NCI-H1417 (cell line): ENCODE results near the gene PUS3.

Experiments
- DNase-seq, 3 experiments: peaks; one replicate each; lab custom pipeline; 2025; lab: John Stamatoyannopoulos, UW

PUS3 gene

DNA sequence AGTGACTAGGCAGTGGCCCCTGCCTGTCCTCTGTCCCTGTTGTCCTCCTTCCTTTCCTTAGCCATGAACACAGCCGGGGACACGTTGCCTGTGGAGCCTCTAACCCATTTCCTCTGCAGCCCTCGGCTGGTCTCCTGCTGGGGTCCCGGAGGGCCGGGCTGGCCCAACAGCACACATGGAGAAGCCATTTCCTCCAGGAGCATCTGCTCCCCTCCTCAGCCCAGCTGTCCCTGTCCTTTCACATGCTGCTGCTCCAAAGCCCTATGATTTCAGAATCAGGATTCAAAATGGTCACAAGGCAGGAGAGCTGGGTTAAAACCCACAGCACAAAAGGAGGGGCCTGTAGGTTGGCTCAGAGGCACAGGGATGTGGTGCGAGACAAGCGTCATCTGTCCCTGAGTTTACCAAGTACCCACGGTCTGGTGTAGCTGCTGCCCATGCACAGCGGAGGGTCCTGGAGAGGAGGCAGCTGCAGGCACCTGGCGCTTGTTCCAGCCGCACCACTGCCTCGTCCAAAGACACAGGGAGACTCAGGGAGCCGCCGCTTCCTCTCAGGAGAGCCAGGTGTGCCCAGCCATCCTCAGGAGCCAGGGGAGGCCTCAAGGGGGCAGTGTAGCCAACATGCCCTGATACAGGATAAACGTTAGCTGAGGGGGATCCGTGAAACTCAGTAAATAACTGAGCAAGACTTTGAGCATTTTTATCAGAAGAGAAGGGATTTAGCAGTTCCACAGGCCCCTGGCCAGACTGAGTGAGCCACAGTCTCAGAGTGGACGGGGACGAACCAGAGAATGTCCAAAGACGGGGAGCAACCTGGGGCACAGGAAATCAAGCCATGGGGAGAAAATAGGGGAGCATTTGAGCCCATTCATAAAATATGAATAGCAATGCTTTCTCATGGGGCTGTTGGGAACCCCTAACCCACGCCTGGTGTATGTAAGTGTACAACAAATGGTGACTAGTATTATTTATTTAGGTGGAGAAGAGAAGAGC lies 38.9 kb upstream of the PUS3 start:
- DNase-seq = peak; percentile 83 to 95 (median 86)

DNA sequence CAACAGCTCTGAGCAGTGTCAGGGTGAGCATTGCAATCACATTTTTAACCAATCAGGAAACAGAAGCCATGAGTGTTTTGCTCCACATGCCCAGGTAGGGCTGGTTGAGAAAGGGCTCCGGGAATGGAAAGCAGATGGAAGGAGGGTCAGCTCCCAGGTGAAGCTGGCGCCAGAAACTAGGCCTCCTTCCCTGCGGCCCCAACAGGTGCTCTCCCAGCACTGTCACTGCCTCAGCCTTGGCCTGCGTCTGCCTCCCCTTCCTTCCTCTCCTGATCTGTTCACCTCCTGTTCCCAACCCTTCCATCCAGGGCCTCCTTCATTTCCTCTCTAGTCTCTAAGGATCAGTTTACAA lies 38.2 kb upstream of the PUS3 start:
- DNase-seq = no peak

DNA sequence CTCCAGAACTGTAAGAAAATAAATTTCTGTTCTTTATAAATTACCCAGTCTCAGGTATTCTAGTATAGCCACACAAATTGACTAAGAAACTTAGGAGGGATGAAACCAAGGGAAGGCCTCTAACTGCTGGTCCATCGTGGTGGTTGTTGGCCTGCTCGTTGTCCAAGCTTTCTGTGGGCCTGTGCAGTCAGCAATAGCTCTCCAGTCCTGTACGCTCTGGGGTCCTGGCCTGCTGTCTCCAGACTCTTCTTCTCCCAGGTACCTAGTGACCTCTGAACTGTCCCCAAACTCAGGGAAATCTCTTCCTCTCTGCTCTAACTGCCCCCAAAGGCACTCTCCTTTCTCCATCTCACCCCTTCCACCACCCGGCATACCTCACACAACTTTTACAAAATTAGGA lies 37.1 kb upstream of the PUS3 start:
- DNase-seq = no peak

DNA sequence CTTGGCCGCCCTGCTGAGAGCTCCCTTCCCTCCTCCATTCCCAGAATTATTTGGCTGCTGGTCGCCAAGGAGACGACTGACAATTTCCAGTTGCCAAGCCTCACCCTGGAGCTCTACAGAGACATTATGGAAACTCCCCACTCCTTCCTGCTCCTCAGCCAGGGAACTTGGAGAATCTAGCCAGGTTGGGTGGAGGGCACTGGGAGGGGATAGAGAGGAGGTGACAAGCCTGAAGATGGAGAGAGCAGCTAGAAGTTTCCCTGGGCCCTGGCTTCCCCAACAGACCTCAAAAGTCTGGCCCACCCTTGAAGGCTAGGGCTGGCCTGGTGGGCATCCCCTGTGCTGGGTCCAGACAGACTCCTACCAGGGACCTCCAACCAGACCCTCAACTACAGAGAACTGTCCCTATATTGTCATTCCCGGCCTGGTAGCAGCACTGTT lies 36.1 kb upstream of the PUS3 start:
- DNase-seq = peak in 2 of 3 experiments; percentile 7 to 54

DNA sequence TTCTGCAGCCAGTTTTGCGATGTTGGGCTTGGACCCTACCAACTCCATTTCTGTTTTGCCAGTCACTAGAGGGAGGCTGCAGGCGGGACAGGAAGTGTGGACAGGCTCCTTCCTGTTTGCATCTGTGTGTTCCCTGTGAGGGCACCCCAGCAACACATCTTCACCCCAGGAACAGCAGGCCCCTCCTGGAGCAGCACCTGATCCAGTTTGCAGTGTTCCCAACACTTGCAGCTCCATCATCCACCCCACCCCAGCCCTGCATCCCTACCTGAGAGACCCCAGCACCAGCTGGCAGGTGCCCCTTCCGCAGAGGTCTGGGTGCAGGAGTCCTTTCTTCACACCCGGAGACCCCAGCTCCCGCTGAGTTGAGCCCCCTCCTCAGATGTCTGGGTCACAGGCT lies 35.4 kb upstream of the PUS3 start:
- DNase-seq = no peak

DNA sequence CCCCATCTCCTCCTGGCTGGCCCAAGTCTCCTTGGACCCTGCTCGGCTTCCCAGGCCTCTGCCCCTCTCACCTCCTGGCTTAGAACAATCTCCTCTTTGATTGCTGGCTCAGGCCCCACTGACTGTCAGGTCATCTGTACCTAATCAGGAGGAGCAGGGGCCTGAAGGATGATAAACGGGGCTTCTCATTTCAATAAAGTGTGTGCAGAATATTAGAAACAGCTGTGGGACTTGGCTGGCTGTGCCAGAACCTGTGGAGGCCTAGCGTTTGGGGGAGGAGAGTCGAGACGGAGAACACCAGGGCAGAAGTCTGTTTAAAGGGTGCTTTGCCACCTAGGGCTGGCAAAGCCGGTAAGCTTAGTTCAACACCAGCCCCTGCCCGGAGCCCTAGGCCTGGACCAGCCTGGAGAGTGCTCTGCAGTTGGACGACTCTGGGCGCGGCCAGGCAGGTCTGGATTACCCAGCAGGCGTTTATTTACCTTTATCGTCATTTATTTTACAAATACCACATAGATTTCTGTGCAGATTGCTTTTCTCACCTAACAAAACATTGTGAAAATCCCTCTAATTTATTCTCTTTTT lies 32.7 kb upstream of the PUS3 start:
- no peak for DNase-seq

DNA sequence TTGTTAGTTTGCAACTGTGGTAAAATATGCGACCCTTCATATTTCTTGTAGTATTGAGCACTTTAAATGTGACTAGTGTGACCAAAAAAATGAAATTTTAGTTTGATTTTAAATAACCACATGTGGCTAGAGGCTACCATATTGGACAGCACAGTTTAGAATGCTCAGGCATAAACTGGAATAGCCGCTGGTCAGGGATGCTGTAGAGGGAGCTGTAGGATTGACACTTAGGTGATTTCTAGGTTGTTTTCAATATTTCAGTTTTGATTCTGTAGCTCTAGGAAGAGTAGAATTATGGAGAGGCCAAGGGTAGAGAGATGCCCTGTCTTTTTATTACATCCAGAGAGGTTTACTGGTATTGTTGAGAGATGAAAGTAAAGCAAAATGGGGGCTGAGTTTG lies 32.0 kb upstream of the PUS3 start:
- no peak for DNase-seq

DNA sequence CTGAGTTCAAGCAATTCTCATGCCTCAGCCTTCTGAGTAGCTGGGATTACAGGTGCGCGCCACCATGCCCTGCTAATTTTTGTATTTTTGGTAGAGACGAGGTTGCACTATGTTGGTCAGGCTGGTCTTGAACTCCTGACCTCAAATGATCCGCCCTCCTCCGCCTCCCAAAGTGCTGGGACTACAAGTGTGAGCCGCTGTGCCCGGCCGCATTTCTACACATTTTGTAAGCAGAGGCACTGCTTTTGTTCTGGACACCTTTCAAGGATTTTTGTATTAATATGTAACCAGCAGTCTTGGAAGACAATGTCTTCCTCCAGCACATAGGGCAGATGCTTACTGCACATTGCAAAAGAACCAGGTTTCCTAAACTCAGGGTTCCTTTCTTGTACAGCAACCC lies 31.5 kb upstream of the PUS3 start:
- no peak for DNase-seq

DNA sequence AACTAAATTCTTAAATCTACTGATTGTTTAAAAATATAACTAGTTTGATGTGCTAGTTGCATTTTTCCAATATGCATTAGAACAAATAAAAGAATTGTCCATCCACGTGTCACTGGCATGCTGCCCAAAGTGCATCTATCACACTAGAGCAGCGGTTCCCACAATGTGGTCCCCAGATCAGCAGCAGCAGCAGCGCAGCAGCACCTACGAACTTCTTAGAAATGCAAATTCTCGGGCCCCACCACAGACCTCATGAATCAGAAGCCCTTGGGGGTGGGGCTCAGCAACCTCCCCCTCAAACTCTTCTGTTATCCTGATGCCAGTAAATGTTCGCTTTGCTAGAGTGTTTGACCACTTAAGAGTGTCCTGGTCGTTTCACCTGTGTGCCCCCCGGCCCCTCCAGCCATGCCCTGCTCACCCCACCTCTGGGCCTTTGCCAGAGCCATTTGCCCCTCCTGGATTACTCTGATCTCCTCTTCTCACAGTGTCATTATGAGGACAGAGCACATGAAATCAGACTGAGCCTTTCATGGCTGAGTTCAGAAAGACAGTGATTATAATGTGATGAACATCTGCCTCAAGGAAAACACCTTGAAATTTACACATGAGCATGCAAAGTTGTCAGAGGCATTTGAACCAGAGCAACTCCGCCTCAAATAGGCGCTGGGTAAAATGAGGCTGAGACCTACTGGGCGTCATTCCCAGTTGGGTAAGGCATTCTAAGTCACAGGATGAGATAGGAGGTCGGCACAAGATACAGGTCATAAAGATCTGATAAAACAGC lies 30.2 kb upstream of the PUS3 start:
- no peak for DNase-seq

DNA sequence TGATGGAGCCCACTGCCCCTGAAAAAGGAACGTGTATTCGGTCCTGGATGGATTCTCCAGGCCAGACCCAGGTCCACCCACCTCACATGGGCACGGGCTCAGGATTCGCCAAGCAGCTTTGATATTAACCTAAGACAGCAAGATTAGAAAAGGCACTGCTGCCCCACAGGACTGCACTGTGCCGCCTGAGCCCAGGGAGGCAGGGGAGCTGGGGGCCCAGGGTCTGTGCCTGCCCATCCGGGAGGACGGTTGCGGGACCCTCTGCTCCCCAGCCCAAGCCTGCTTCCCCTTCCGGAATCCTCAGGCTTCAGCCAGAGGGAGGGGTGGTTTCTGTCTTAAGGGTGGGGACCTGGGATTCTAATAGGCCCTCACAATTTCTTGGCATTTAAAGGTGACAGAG lies 29.3 kb upstream of the PUS3 start:
- no peak for DNase-seq

DNA sequence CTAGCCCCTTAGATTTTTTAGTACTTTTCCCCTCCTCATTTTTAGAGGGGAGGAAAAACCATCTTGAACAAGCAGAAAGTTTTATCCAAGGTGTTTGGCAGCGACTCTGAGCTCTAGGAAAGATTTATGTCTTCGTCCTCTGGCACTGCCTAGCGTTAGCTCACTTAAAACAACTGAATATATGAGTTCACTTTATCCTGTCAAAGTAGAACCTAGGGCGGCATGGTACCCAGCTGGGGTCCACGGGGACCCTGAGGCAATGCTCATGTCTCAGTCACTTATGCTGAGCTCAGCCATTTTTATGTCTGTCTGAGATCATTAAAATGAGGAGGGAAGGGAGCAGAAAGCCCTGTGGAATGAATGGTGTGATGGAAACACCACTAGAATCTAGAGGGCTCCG lies 28.7 kb upstream of the PUS3 start:
- no peak for DNase-seq

DNA sequence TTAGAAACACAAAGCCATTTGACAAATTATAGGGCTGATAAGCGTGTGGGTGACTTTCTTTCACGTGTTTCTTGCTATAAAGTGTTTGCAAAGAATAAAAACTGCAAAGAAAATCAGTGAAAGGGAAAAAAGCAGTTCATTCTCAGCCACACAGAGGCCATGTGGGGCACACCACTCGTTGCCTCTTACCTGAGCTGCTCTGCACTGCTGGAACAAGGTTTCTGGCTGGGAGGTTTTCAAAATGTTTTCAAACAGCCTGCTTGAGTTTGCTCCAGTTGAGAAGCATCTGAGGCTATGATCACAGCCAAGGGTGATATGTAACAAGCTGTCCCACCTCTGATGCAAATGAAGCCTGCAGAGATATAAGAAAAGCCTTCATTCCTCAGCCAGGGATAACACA lies 28.1 kb upstream of the PUS3 start:
- no peak for DNase-seq

DNA sequence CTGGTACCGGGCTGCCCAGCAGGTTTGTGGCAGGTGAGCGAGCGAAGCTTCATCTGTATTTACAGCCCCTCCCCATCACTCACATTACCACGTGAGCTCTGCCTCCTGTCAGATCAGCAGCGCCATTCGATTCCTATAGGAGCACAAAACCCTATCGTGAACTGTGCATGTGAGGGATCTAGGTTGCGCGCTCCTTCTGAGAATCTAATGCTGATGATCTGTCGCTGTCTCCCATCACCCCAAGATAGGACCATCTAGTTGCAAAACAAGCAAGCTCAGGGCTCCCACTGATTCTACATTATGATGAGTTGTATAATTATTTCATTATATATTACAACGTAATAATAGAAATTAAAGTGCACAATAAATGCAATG lies 27.1 kb upstream of the PUS3 start:
- DNase-seq = no peak

DNA sequence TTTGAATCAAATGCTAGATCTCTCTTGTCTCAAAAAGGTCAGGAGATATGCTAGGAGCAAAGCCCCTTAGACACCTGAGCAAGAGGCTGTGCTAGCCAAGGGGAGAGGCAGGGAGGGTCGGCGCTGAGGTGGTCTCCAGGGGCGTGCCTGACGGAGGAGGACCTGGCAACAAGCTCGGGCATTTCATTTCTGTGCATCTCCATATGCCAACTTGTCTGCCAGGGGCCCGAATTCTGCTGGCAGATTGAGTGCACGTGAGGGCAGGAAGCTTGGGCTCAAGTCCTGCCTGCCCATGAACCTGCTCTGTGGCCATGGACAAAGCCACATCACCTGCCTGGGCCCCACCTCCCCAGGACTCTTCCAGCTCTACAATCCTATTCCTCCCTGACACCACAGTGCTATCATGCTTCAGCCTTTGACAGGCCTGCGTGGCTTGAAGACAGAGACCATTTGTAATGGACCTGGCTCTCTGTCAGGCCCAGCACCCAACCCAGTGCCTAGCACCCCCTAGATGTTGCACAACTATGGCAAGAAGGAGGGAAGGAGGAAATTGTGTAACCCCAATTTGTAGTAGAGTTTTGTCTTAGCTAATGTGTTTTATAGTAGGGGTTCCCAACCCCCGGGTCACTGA lies 26.6 kb upstream of the PUS3 start:
- no peak for DNase-seq

DNA sequence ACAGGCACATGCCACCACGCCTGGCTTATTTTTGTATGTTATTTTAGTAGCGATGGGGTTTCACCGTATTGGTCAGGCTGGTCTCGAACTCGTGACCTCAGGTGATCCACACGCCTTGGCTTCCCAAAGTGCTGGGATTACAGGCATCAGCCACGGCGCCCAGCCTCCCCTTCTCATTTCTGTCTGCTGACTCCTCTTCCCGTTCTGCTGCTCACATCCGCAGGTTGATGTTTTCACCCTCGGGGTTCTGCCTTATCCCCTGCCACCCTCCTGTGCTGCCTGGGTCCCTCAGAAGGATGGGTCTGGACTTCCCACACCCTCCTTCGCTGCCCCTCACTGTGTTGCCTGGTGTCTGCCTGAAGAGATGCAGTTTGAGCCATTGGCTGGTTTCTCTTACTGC lies 23.7 kb upstream of the PUS3 start:
- no peak for DNase-seq

DNA sequence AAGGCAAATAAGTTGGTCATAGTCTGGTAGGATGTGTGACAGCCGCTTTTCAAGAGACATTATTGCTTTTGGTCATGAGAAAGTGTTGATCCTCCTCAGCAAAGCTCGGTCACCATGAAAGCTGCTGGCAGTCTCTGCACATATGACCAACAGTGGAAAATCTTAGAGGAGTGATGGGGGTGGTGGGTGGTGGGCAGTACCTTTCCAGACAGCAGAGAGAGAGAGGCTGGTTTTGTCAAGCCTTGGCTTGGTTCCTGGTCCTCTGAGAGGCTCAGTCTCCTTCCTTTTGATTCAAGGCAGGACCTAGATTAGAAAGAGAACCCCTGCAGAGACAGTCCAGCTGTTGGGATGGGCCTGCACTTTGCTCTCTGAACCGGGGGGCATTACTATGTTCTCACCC lies 22.8 kb upstream of the PUS3 start:
- no peak for DNase-seq

DNA sequence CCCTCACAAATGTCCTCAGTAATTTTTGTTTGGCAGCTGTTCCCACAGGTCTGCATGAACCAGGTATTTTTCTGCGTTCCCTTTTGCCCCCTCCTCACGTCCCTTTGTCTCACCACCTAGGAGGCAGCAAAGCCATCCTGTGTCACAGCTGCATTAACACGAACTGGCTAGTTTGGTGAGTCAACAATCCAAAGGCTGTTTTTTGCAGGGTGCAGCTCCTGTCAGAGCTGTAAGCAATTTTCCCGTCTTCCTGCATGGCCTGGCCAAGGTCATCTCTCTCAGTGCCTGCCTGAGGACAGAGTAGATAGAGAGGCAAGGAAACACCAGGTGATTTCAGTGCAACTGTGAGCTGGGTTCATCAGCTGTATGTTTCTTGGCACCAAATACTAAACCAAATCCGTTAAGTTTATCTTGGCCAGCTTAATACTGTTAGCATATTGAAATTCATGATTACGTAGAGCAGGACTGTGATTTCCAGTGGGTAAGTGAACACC lies 22.3 kb upstream of the PUS3 start:
- DNase-seq = no peak

DNA sequence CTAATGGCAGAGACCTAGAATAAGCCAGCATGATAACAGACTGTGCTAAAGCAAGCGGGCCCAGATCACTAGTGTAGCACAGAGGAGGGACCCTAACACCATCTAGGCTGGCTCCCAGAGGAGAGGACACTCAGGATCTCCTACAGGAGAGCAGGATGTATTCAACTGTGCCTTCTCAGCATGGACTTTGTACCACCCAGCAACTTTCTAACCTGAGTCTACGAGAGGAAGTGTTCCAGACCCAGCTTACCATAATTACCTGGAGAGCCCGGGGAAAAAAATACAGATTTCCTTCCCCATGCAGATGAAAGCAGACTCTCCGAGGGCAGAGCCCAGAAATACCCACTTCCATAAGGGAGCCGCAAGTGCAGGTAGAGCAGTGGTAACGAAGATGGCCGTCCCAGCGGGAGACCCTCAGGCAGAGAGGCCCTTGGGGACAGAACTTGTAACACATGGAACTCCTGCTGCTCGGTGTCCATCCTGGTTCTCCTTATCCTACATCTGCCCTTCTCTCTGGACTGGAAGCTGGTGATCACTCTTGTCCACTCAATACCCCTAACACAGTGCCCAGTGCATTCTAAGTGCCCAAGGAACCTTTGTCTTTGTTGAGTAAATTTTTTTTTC lies 21.5 kb upstream of the PUS3 start:
- DNase-seq = no peak

DNA sequence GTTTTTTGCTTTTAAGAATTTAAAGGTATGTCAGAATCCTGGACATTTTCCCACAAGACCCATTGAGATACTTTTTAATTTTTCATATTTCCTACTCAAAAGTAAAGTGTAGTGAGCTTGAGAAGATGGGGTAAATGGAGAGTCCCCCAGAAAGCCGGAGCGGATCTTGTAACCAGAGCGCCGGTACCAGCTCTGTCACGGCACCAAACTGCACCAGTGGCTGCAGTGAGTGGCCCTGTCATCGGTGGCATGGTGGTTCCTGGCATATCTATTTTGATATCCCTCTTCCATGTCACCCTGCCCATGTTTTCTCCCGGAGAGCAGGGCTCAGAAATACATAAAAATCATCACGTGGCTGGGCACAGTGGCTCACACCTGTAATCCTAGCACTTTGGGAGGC lies 20.6 kb upstream of the PUS3 start:
- no peak for DNase-seq

DNA sequence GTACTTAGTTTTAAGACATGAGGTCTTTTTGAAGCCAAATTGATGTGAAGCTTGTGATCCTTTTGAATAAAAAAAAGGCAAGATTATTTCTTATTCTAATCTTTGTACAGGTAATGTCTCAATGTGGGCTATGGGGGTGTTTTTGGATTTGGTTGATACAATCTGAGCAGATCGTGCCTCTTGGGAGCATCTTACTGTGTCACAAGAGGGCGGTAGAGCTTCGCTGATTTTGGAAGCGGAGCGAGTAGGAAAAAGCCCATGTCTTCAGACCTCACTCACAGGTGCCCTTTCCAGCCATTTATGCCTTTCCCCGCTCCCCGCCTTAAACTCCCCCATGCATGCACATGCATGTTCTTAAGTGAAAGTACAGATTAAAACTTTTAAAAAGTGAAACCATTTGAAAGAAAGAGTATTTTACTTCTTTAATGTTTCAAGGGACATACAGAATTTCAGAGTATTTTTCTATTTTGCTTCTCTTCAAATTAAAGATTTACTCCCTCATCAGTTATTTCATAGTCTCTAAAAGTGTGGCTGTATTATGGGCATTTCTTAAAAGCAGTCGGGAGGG lies 20.1 kb upstream of the PUS3 start:
- peak; percentile 48 to 87 (median 79) for DNase-seq

DNA sequence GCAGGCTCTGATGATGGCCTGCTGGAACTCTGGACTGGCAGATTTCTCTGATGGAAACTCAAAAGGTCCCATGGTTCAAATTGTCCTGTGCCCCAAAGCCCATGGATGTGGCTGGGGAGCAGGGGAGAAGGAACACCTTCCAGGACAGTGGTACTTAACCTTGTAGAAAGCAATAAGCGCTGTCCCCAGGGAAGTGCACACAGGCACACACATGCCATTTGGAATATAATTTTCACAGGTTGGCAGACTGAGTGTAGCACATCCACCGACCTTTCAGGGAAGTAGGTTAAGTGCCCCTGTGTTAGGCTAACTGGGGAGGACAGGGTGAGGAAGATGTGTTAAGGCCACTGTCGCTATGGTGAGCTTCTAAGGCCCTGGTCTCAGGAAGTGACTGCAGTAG lies 19.1 kb upstream of the PUS3 start:
- no peak for DNase-seq
